GM08714 (cell line): ENCODE measurements around the gene EFCAB6.

Experiments
- H3K4me3 ChIP-seq: fragments of 200-500 bp; sonication (Bioruptor generic); 2 replicates; pipeline ENCODE4 v1.5.1; 2014; ENCODE audit warnings: mild to moderate bottlenecking, low read length, inconsistent platforms
- ZNF274 ChIP-seq: IDR thresholded peaks from 2 replicates; pipeline ENCODE4 v1.6.1; 2012; ENCODE audit warnings: mild to moderate bottlenecking, low read depth, low read length

Gene EFCAB6, protein sequence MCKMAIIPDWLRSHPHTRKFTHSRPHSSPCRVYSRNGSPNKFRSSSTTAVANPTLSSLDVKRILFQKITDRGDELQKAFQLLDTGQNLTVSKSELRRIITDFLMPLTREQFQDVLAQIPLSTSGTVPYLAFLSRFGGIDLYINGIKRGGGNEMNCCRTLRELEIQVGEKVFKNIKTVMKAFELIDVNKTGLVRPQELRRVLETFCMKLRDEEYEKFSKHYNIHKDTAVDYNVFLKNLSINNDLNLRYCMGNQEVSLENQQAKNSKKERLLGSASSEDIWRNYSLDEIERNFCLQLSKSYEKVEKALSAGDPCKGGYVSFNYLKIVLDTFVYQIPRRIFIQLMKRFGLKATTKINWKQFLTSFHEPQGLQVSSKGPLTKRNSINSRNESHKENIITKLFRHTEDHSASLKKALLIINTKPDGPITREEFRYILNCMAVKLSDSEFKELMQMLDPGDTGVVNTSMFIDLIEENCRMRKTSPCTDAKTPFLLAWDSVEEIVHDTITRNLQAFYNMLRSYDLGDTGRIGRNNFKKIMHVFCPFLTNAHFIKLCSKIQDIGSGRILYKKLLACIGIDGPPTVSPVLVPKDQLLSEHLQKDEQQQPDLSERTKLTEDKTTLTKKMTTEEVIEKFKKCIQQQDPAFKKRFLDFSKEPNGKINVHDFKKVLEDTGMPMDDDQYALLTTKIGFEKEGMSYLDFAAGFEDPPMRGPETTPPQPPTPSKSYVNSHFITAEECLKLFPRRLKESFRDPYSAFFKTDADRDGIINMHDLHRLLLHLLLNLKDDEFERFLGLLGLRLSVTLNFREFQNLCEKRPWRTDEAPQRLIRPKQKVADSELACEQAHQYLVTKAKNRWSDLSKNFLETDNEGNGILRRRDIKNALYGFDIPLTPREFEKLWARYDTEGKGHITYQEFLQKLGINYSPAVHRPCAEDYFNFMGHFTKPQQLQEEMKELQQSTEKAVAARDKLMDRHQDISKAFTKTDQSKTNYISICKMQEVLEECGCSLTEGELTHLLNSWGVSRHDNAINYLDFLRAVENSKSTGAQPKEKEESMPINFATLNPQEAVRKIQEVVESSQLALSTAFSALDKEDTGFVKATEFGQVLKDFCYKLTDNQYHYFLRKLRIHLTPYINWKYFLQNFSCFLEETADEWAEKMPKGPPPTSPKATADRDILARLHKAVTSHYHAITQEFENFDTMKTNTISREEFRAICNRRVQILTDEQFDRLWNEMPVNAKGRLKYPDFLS (N-terminal part only)

GRCh38 chr22:43812149-43812842 is at the start of gene EFCAB6:
Gene EFCAB6 (minus strand): TSS chr22:43812305. CDS start chr22:43782318, 29,987 bp downstream.
- no peak for TF ChIP-seq ZNF274
- H3K4me3 ChIP-seq, result peak within 1 kb of the TSS; percentile 88

GRCh38 chr22:43861529-43861928 is 49.4 kb upstream of the EFCAB6 start:
- H3K4me3 ChIP-seq, result no peak overlapping the region
- no peak for TF ChIP-seq ZNF274

DNA sequence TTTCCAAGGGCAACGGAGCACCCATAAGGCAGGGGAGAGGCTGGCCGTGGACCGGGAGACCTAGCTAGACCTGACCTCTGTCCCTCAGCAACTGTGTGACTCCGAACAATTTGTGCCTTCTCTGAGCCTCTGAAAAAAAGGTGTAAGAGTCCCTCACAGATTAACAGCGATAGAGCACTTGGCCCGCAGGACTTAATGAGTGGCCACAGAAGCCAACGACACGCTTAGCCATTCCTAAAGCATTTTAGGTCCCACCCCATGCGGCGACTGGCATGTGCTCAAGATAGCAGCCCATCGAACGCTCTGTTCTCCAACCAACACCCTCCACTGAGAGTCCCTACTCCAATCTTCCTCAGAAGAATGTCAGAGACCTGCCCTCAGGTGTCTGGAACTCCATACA is 48.7 kb upstream of the EFCAB6 start:
- H3K4me3 ChIP-seq, result no peak overlapping the region

GRCh38 chr22:43860126-43860525 is 48.0 kb upstream of the EFCAB6 start:
- no peak overlapping the region for H3K4me3 ChIP-seq
- no peak for TF ChIP-seq ZNF274

More for the DNA sequence above, 48.7 kb upstream of the EFCAB6 start:
- TF ChIP-seq ZNF274, result no peak

GRCh38 chr22:43859621-43860020 is 47.5 kb upstream of the EFCAB6 start:
- TF ChIP-seq ZNF274, result no peak
- no peak overlapping the region for H3K4me3 ChIP-seq

GRCh38 chr22:43859176-43859575 is 47.1 kb upstream of the EFCAB6 start:
- H3K4me3 ChIP-seq, result no peak overlapping the region
- no peak for TF ChIP-seq ZNF274

DNA sequence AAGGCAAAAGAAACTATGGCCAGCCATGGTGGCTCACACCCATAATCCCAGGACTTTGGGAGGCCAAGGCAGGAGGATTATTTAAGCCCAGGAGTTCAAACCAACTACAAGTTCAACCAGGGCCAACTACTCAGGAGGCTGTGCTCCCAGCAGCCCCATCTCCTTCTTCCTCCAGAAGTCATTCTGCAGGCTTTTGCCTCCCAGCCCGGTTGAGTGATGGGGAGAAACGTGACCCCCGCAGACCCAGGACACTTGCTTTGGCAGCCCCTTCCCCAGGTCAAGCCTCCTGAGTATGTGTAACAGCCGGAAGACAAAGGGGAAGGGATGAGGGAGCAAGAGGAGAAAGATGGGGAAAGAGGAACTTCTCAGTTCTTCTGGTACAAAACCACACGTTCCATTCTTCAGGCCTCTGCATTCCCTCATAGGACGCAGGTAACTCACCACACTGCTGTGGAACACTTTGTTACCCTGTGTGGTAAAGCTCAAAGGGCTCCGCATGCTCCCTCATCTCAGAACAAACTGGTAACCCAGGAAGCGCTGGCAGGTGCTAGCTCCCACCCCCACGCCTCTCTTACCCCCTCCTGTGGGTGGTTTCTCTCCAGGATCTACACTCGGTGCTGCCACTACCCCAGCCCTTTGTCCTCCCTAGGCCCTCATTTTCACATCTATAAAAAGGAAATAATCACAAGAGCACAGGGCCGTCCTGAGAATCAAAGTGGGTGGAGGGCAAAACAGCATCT is 46.2 kb upstream of the EFCAB6 start:
- TF ChIP-seq ZNF274, result no peak
- H3K4me3 ChIP-seq, result no peak overlapping the region

DNA sequence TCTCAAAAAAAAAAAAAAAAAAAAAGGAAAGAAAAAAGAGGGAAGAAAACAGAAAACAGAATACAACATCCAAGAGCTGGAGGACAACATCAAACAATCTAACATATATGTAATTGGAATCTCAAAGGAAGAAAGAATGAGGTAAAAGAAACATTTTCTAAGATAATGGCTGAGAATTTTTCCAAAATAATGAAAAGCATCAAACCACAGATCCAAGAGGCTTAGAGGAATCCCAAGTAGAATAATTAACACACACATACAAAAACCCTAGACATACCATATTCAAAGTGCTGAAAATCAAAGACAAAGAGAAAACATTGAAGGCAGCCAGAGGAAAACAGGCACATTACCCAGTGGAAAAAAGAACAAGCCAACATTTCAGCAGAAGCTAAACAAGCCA is 45.3 kb upstream of the EFCAB6 start:
- TF ChIP-seq ZNF274, result no peak
- H3K4me3 ChIP-seq, result no peak overlapping the region

- no peak overlapping the region for H3K4me3 ChIP-seq
- TF ChIP-seq ZNF274, result no peak
Observed at GRCh38 chr22:43855431-43855830, 43.3 kb upstream of the EFCAB6 start.

DNA sequence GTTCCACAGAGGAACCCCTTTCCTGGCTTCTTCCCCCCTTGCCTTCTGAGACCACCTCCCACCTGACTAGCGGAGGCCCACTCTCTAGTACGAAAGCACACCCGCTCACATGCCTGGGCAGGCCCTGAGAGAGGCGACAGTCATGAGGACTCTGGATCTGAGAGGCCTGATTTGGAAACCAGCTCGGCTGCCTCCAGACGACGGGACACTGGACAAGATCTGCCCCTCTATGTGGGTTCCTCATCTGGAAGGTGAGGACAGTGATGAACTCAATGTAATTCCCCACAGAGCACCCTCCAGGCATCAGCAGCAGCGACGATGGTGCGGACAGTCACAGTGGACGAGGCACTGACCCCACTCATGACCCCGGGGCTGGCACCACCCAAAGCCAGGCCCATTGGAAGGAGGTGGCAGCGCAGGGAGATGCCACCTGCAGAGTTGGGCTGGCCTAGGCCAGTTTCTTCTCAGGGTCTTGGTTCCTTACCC is 42.7 kb upstream of the EFCAB6 start:
- no peak overlapping the region for H3K4me3 ChIP-seq

GRCh38 chr22:43854121-43854785 is 42.1 kb upstream of the EFCAB6 start:
- no peak overlapping the region for H3K4me3 ChIP-seq
- no peak for TF ChIP-seq ZNF274

More for the DNA sequence above, 42.7 kb upstream of the EFCAB6 start:
- TF ChIP-seq ZNF274, result no peak

GRCh38 chr22:43853328-43853931 is 41.3 kb upstream of the EFCAB6 start:
- no peak overlapping the region for H3K4me3 ChIP-seq
- no peak for TF ChIP-seq ZNF274
